Measurements from ENCODE around the gene ZNRF2. TPM values are rescaled to one million over a fixed set of nuclear protein-coding genes. Genes with fewer than 3 reads are reported as not detected.
A peak's percentile ranks its signal among the peaks of the same experiment; 100 is the strongest.

ZNRF2 gene
- total RNA-seq, 1 donor from 2014 or later: 12.5 TPM

- no peak for DNase-seq (ENCODE audit: low spot score in 2 of 2, unreplicated experiment in 2 of 2)
- H3K4me1 Mint-ChIP-seq: peaks cover 20% of the 10 kb centered on the region
These were observed 35.1 kb upstream of the ZNRF2 start for GRCh38 chr7:30249316-30249715.

GRCh38 chr7:30249986-30250774, 34.2 kb upstream of the ZNRF2 start:
- Mint-ChIP-seq H3K27me3 (ENCODE audit: low read depth) (peaks cover 1% of the 10 kb centered on the region), H3K27ac (no peak overlapping the region), H3K4me1 (peaks cover 20% of the 10 kb centered on the region), H3K9me3 (no peaks in the 10 kb centered on the region), H3K36me3 (no peaks in the 10 kb centered on the region), H3K4me3 (no peak overlapping the region)
- no peak for DNase-seq (ENCODE audit: low spot score in 2 of 2, unreplicated experiment in 2 of 2)
- no peak for TF ChIP-seq CTCF (IDR thresholded peaks at IDR 0.05; ENCODE audit: unreplicated experiment)

More at GRCh38 chr7:30249316-30249715, 35.1 kb upstream of the ZNRF2 start:
- TF ChIP-seq CTCF (IDR thresholded peaks at IDR 0.05; ENCODE audit: unreplicated experiment): no peak
- H3K4me3 Mint-ChIP-seq: no peak overlapping the region
- no peaks in the 10 kb centered on the region for H3K9me3 Mint-ChIP-seq
- H3K27ac Mint-ChIP-seq: no peak overlapping the region
- no peaks in the 10 kb centered on the region for H3K36me3 Mint-ChIP-seq
- H3K27me3 Mint-ChIP-seq (ENCODE audit: low read depth): peaks cover 1% of the 10 kb centered on the region

GRCh38 chr7:30251708-30252329, 32.6 kb upstream of the ZNRF2 start:
- no peaks in the 10 kb centered on the region for H3K36me3 Mint-ChIP-seq
- no peak for TF ChIP-seq CTCF (IDR thresholded peaks at IDR 0.05; ENCODE audit: unreplicated experiment)
- no peaks in the 10 kb centered on the region for H3K9me3 Mint-ChIP-seq
- DNase-seq (ENCODE audit: low spot score in 2 of 2, unreplicated experiment in 2 of 2): no peak
- peaks cover 20% of the 10 kb centered on the region for H3K4me1 Mint-ChIP-seq
- peaks cover 1% of the 10 kb centered on the region for H3K27me3 Mint-ChIP-seq (ENCODE audit: low read depth)
- H3K27ac Mint-ChIP-seq: no peak overlapping the region
- no peak overlapping the region for H3K4me3 Mint-ChIP-seq

GRCh38 chr7:30252885-30253795, 31.3 kb upstream of the ZNRF2 start:
- no peak for TF ChIP-seq CTCF (IDR thresholded peaks at IDR 0.05; ENCODE audit: unreplicated experiment)
- no peak overlapping the region for H3K4me3 Mint-ChIP-seq
- no peaks in the 10 kb centered on the region for H3K27me3 Mint-ChIP-seq (ENCODE audit: low read depth)
- H3K27ac Mint-ChIP-seq: peak overlapping the region; percentile 77
- H3K9me3 Mint-ChIP-seq: peaks cover 5% of the 10 kb centered on the region
- DNase-seq (ENCODE audit: low spot score in 2 of 2, unreplicated experiment in 2 of 2): no peak
- no peaks in the 10 kb centered on the region for H3K36me3 Mint-ChIP-seq
- peaks cover 12% of the 10 kb centered on the region for H3K4me1 Mint-ChIP-seq

GRCh38 chr7:30253796-30254165, 30.6 kb upstream of the ZNRF2 start:
- Mint-ChIP-seq H3K27ac (peak overlapping the region; percentile 77), H3K36me3 (no peaks in the 10 kb centered on the region)

More at GRCh38 chr7:30253796-30254165, 30.6 kb upstream of the ZNRF2 start:
- no peak for DNase-seq (ENCODE audit: low spot score in 2 of 2, unreplicated experiment in 2 of 2)
- no peak overlapping the region for H3K4me3 Mint-ChIP-seq
- no peaks in the 10 kb centered on the region for H3K27me3 Mint-ChIP-seq (ENCODE audit: low read depth)
- peaks cover 11% of the 10 kb centered on the region for H3K4me1 Mint-ChIP-seq
- peaks cover 5% of the 10 kb centered on the region for H3K9me3 Mint-ChIP-seq
- no peak for TF ChIP-seq CTCF (IDR thresholded peaks at IDR 0.05; ENCODE audit: unreplicated experiment)
